HEK293 (cell line): Measurements from ENCODE around the gene ETHE1.

Experiments
- CTCF ChIA-PET: fragments of 350-600 bp; formaldehyde crosslinking; extraction: SDS; loops from one replicate; lab custom pipeline; 2021; ENCODE audit warnings: antibody characterized with exemption; lab: Yijun Ruan, JAX
- POLR2A ChIA-PET: fragments of 300-600 bp; formaldehyde crosslinking; extraction: SDS; loops from one replicate; lab custom pipeline; 2020; ENCODE audit warnings: antibody characterized with exemption, inconsistent platforms; lab: Yijun Ruan, JAX
- H3K27ac ChIP-seq: fragments of 200-500 bp; sonication (Bioruptor generic); 2 replicates; pipeline ENCODE4 v1.5.1; 2014; ENCODE audit warnings: low read depth, low read length, control low read depth, inconsistent platforms; ENCODE audit errors: extremely low read depth
- H3K36me3 ChIP-seq, 2 experiments: fragments of 200-500 bp in 1 of 2; sonication (Bioruptor generic) in 1 of 2; 1 replicate in 1 of 2; 2 replicates in 1 of 2; pipeline ENCODE4 v1.5.1; 2014 to 2017; ENCODE audit warnings: inconsistent platforms in 2 of 2, low read length in 2 of 2; ENCODE audit not compliant: control insufficient read depth in 2 of 2, insufficient read depth in 1 of 2
- H3K4me1 ChIP-seq: fragments of 200-500 bp; sonication (Bioruptor generic); 2 replicates; pipeline ENCODE4 v1.5.1; 2014; ENCODE audit warnings: mild to moderate bottlenecking, low read length, inconsistent platforms; ENCODE audit not compliant: control insufficient read depth, insufficient read depth
- H3K4me3 ChIP-seq: 2 replicates; pipeline ENCODE4 v1.5.1; 2011; ENCODE audit warnings: low read depth, mild to moderate bottlenecking, control low read depth, low read length, moderate library complexity
- H3K9me3 ChIP-seq: fragments of 200-500 bp; sonication (Bioruptor generic); 2 replicates; pipeline ENCODE4 v1.5.1; 2014; ENCODE audit warnings: low read depth, low read length, inconsistent platforms; ENCODE audit not compliant: control insufficient read depth, insufficient read depth
- GFI1B ChIP-seq: fragments of 450-650 bp; formaldehyde crosslinking; IDR thresholded peaks from 2 replicates; pipeline ENCODE4 v1.5.1; 2016; ENCODE audit warnings: missing biosample characterization, missing genetic modification characterization
- GLIS1 ChIP-seq: fragments of 450-650 bp; formaldehyde crosslinking; IDR thresholded peaks from 2 replicates; pipeline ENCODE4 v1.5.1; 2016; ENCODE audit warnings: missing biosample characterization, missing genetic modification characterization
- PRDM1 ChIP-seq: fragments of 450-650 bp; formaldehyde crosslinking; IDR thresholded peaks from 2 replicates; pipeline ENCODE4; 2016; ENCODE audit warnings: missing biosample characterization, missing genetic modification characterization
- ZIC2 ChIP-seq: fragments of 450-650 bp; formaldehyde crosslinking; IDR thresholded peaks from 2 replicates; pipeline ENCODE4 v1.5.1; 2016; ENCODE audit warnings: missing biosample characterization, missing genetic modification characterization
- ZNF19 ChIP-seq: fragments of 450-650 bp; formaldehyde crosslinking; IDR thresholded peaks from 2 replicates; pipeline ENCODE4; 2016; ENCODE audit warnings: missing biosample characterization, missing genetic modification characterization, low read depth
- ZNF239 ChIP-seq: fragments of 450-650 bp; formaldehyde crosslinking; IDR thresholded peaks from 2 replicates; pipeline ENCODE4 v1.5.1; 2016; ENCODE audit warnings: missing biosample characterization, missing genetic modification characterization
- ZNF423 ChIP-seq: fragments of 450-650 bp; formaldehyde crosslinking; IDR thresholded peaks from 2 replicates; pipeline ENCODE4 v1.5.1; 2016; ENCODE audit warnings: missing biosample characterization, missing genetic modification characterization
- ZNF544 ChIP-seq: fragments of 450-650 bp; formaldehyde crosslinking; IDR thresholded peaks from 2 replicates; pipeline ENCODE4 v1.5.0; 2017; ENCODE audit warnings: missing biosample characterization, missing genetic modification characterization
- ZNF654 ChIP-seq: fragments of 450-650 bp; formaldehyde crosslinking; IDR thresholded peaks from 2 replicates; pipeline ENCODE4 v1.5.1; 2016; ENCODE audit warnings: low read depth, missing biosample characterization, missing genetic modification characterization
- ZNF768 ChIP-seq: fragments of 450-650 bp; formaldehyde crosslinking; IDR thresholded peaks from 2 replicates; pipeline ENCODE4 v1.5.1; 2018; ENCODE audit warnings: missing biosample characterization, mild to moderate bottlenecking, missing genetic modification characterization
- TF ChIP-seq, protein P1 (sequence below): fragments of 450-650 bp; formaldehyde crosslinking; IDR thresholded peaks from 2 replicates; pipeline ENCODE4 v1.5.1; 2016; ENCODE audit warnings: missing biosample characterization, missing genetic modification characterization
- TF ChIP-seq, protein P2 (sequence below): fragments of 450-650 bp; formaldehyde crosslinking; IDR thresholded peaks from 2 replicates; pipeline ENCODE4 v1.5.1; 2016; ENCODE audit warnings: missing biosample characterization, missing genetic modification characterization

The ETHE1 gene

GRCh38 chr19:43482193-43482592 lies 44.8 kb downstream of the ETHE1 start:
- no peak overlapping the region for H3K27ac ChIP-seq
- H3K4me1 ChIP-seq, result no peaks in the 10 kb centered on the region
- peaks cover 0 to 11% of the 10 kb centered on the region in 2 experiments; a peak in 1 of 3 replicates for H3K36me3 ChIP-seq
- TF ChIP-seq ZNF654 (tag by site-specific recombination) (no peak), ZNF544 (tag by site-specific recombination) (no peak), ZIC2 (peak; percentile 92), GLIS1 (peak; percentile 84)
- TF ChIP-seq, protein P1, sequence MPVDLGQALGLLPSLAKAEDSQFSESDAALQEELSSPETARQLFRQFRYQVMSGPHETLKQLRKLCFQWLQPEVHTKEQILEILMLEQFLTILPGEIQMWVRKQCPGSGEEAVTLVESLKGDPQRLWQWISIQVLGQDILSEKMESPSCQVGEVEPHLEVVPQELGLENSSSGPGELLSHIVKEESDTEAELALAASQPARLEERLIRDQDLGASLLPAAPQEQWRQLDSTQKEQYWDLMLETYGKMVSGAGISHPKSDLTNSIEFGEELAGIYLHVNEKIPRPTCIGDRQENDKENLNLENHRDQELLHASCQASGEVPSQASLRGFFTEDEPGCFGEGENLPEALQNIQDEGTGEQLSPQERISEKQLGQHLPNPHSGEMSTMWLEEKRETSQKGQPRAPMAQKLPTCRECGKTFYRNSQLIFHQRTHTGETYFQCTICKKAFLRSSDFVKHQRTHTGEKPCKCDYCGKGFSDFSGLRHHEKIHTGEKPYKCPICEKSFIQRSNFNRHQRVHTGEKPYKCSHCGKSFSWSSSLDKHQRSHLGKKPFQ (tag by site-specific recombination), result peak; percentile 87
- no peak overlapping the region for H3K4me3 ChIP-seq
- CTCF ChIA-PET, result interaction anchor here (0.6 to 4.6 kb wide), 7 partner anchors 14 to 270 kb away, joined by 3 to 24 read pairs (median 4); no protein-coding TSS in a partner anchor
- no peaks in the 10 kb centered on the region for H3K9me3 ChIP-seq
- POLR2A ChIA-PET, result interaction anchor here (0.7 to 2.1 kb wide), 3 partner anchors 9 to 22 kb away, joined by 3 to 11 read pairs (median 4); partner anchors contain the start of gene PHLDB3

DNA sequence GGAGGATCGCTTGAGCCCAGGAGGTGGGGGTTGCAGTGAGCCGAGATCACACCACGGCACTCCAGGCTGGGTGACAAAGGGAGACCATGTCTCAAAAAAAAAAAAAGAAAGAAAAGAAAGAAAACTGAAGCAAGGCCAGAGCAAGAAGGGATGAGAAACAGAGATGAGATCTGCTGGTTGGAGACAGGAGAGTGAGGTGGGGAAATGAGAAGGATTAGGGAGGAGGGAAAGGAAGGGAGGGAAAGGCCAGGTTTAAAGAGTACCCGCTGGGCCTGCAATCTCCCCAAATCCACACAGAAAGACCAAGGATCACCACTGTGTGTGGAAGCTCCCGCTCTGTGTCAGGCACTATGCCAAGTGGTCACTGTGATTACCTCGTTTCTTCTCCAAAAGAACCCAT lies 45.3 kb downstream of the ETHE1 start:
- no peak overlapping the region for H3K27ac ChIP-seq
- H3K36me3 ChIP-seq, result peaks cover 0 to 11% of the 10 kb centered on the region in 2 experiments; a peak in 1 of 3 replicates
- ChIA-PET POLR2A (interaction anchor here (0.7 to 0.8 kb wide), 3 partner anchors 10 to 25 kb away, joined by 3 to 4 read pairs (median 4); no protein-coding TSS in a partner anchor), CTCF (interaction anchor here (0.6 to 4.6 kb wide), 7 partner anchors 16 to 270 kb away, joined by 3 to 24 read pairs (median 3); no protein-coding TSS in a partner anchor)
- H3K4me3 ChIP-seq, result no peak overlapping the region
- no peaks in the 10 kb centered on the region for H3K4me1 ChIP-seq
- H3K9me3 ChIP-seq, result no peaks in the 10 kb centered on the region
- TF ChIP-seq ZNF239, result no peak
- TF ChIP-seq, protein P1 (tag by site-specific recombination), result 0 out of 2 replicates have a peak, but pooled peaks have one; percentile 21
- peak; percentile 90 for TF ChIP-seq PRDM1 (tag by site-specific recombination)
- TF ChIP-seq ZNF19 (tag by site-specific recombination), result no peak
- TF ChIP-seq ZNF423, result no peak

GRCh38 chr19:43480574-43480973 lies 46.4 kb downstream of the ETHE1 start:
- POLR2A ChIA-PET, result interaction anchor here (0.7 to 1.6 kb wide), 5 partner anchors 10 to 53 kb away, joined by 4 to 8 read pairs (median 5); partner anchors contain the start of genes PHLDB3 and ZNF575
- Histone ChIP-seq H3K4me1 (peaks cover under 1% of the 10 kb centered on the region), H3K4me3 (no peak overlapping the region), H3K9me3 (no peaks in the 10 kb centered on the region), H3K27ac (no peak overlapping the region), H3K36me3 (peaks cover 0 to 12% of the 10 kb centered on the region in 2 experiments; a peak in 1 of 3 replicates)
- CTCF ChIA-PET, result interaction anchor here (0.6 to 2.0 kb wide), 9 partner anchors 13 to 172 kb away, joined by 3 to 6 read pairs (median 3); no protein-coding TSS in a partner anchor
- TF ChIP-seq, protein P2, sequence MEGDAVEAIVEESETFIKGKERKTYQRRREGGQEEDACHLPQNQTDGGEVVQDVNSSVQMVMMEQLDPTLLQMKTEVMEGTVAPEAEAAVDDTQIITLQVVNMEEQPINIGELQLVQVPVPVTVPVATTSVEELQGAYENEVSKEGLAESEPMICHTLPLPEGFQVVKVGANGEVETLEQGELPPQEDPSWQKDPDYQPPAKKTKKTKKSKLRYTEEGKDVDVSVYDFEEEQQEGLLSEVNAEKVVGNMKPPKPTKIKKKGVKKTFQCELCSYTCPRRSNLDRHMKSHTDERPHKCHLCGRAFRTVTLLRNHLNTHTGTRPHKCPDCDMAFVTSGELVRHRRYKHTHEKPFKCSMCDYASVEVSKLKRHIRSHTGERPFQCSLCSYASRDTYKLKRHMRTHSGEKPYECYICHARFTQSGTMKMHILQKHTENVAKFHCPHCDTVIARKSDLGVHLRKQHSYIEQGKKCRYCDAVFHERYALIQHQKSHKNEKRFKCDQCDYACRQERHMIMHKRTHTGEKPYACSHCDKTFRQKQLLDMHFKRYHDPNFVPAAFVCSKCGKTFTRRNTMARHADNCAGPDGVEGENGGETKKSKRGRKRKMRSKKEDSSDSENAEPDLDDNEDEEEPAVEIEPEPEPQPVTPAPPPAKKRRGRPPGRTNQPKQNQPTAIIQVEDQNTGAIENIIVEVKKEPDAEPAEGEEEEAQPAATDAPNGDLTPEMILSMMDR, result no peak
- TF ChIP-seq GFI1B (tag by site-specific recombination), result no peak
- TF ChIP-seq ZNF768 (tag by site-specific recombination), result peak; percentile 87
